IPS-NIHi7 (cell line): ENCODE data around the gene C14orf119.

Experiments
- DNase-seq: peaks from one replicate; pipeline ENCODE4 v3.0.0; 2012; ENCODE audit warnings: mixed read lengths; ENCODE audit errors: extremely low spot score

The C14orf119 gene

DNA sequence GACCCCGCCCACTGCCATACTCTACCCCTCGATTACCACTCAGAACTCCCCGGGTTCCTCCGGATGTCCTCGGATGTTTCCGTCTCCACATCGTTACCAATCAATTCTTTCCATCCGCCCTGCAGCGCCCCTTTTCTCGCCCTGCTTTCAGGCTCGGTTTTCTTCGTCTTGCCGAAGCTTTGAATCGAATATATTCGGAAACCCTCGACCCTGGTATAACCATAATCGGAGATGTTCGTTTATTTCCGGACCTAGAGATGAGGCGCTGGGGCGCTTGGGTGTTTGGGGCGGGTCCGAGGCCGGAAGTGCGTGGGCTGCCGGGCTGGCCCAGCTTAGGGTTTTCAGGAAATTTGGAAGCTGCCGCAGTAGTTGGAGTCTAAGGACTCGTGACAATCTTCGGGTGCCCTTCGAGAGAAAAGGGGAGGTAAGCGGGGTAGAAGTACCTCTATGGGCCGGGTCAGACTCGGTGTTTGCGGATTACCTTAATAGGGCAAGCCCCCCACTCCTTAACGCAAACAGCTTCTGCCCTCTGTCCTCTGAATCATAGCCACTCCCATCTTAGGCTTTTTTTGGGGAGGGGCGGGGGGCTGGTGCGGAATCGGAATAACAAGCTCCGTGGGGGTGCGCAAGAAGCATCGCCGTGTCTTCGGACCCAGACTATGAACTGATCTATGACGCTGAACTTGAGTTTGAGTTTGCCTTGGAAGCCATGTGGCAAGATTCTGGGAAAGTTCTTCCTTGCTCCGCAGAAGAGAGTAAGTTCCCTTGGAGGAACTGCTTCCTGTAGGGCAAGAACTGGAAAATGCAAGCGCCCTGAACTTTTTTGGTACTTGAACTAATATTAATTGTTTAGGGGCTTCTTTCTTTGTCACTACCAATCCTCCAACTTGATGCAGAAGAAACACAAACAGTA is at the start of gene C14orf119:
C14orf119 (plus strand) TSS at position 310 of the 913 bp plus-strand sequence. CDS start 2,154 bp downstream, outside the sequence.
- DNase-seq: peak; percentile 97

GRCh38 chr14:23047034-23047634 is 48.2 kb upstream of the C14orf119 start:
- no peak for DNase-seq

- DNase-seq: no peak
Measured at GRCh38 chr14:23047751-23048693, 47.3 kb upstream of the C14orf119 start.

DNA sequence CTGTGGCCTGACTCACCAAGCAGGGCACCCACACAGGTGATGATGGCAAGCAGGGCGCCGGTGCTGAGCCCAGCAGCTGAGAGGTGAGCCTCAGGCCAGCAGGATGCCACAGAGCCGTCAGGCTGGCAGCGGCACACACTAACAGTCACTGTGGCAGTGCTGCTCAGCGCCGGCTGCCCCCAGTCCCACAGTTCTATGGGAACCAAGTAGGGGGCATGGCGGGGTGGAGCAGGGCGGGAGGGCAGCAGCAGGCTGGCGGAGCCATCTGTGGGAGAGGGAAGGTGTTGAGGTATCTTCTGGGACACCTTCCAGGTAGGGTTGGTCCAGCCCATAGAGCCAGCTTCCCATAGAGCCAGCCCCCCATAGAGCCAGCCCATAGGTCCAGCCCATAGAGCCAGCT is 46.3 kb upstream of the C14orf119 start:
- DNase-seq: no peak

GRCh38 chr14:23051141-23052057 is 43.9 kb upstream of the C14orf119 start:
- DNase-seq: no peak

GRCh38 chr14:23052182-23052623 is 43.1 kb upstream of the C14orf119 start:
- DNase-seq: peak; percentile 72

DNA sequence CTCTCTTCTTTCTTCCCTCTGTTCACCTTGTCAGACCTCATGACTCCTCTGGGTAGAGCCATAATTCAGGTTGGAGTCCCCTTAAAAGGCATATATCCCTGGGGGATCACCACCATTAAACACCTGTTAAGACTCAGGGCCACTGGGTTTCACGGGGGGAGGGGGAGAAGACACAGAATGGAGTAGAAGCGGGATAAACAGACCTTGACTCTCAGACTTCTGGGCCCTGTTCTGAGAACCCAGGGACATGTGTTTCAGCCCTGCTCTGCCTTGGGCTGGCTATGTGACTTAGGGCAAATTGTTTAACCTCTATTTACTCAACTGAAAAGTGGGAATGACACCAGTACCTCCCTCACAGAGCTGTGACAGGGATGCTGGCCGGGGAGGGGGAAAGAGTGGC is 42.6 kb upstream of the C14orf119 start:
- DNase-seq: no peak

GRCh38 chr14:23053426-23053825 is 41.9 kb upstream of the C14orf119 start:
- no peak for DNase-seq

GRCh38 chr14:23054000-23054811 is 41.1 kb upstream of the C14orf119 start:
- no peak for DNase-seq

DNA sequence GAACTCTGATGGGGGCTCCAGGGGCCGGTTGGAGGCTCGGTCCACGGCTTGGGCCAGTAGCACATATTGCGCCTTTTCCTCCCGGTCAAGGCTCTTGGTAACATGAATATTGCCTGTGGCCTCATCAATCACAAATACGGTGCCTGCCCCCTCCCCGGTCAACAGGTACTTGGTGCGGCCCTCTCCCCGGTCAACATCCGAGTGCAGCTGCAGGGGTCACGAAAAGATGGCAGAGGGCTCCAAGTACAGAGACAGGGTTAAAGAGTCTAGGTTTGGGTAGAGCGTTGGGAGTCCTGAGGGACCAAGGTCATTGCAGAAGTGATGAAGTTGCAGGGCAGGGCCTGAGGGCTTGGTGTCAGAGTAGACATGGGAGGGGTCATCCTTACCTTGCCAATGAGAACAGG is 40.2 kb upstream of the C14orf119 start:
- no peak for DNase-seq

GRCh38 chr14:23055621-23056144 is 39.6 kb upstream of the C14orf119 start:
- no peak for DNase-seq

- DNase-seq: peak; percentile 88
Measured at GRCh38 chr14:23056145-23056955, 39.0 kb upstream of the C14orf119 start.

GRCh38 chr14:23056956-23057756 is 38.1 kb upstream of the C14orf119 start, which contains the start of gene CDH24:
TSS of gene CDH24 (minus strand) at chr14:23057520. CDS start at chr14:23055733, 1,787 bp downstream.
- peak; percentile 80 for DNase-seq

DNA sequence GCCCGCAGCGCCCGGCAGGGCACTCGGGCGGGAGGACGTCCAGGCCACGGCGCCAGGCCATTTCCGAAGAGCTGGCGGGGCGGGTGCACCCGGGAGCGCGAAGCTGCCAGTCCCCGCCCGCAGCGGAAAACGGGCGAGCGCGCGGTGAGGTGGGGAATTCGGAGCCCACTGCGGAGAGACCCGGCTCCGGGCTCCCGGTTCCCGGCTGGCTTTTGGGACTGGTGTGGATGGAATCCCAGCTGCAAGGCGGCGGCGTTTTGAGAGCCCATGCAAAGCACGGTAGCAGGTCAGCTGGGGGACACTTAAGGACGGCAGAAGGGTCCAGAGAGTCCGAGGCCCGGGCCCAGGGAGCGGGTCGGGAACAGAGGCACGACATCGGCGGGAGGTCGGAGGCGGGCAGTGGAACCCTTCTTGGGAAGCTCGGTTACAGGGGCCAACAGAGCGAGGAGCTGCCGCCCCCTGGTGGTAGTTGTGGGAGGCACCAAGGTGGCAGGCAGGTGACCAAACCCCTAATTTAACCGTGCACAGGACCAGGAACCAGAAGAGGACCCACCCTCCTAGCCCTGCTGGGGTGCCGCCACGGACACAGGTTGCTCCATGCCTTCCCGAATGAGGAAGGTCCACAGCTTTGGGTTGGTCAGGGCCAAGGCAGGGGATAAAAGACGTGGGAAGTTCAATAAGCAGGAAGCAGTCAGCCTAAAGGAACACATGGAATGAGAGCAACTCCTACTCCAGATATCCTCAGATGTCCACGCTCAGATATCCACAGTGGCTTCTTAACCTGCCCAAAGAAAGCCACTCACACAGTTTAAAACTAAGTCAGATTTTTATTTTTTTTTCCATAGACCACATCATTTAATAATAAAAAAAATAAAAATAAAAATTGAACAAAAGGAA is 37.3 kb upstream of the C14orf119 start:
- peak; percentile 89 for DNase-seq

DNA sequence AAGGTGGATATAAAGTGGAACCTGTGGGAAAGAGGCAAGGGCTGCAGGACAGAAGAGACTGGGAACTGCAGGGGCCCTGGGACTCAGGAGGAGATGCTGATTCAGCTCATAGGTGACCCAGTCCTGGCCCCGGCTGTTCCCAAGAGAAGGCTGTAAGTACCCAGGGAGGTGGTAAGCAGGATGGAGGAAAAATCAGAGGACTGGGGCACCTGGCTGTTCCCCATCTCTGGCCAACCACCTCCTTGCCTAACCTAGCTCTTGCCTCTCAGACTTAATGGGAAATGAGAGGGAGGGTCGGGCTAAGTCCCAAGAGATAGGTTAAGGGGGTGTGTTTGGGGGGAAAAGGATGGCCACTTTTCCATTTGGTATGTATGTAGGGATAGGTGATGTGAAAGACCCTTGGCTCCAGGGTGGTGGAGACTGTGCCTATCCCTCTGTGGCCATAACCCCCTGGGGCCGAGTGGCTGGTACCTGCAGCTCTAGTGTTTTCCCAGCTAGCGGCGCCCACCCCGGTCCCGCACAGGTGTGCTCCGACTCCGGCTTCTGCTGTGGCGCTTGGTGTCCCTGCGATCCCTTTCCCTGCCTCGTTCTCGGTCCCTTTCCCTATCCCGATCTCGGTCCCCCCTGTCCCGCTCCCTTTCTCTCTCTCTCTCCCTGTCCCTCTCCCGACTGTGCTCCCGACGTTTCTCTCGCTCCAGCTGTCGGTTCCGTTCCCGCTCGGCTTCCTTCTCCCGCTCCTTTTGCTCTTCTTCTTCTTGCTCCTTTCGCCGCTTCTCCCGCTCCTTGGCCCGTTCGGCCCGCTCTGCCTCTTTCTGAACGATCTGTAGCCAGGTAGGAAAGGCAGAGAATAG is 36.4 kb upstream of the C14orf119 start:
- no peak for DNase-seq
